ENCODE results near the gene NTM.

NTM gene

DNA sequence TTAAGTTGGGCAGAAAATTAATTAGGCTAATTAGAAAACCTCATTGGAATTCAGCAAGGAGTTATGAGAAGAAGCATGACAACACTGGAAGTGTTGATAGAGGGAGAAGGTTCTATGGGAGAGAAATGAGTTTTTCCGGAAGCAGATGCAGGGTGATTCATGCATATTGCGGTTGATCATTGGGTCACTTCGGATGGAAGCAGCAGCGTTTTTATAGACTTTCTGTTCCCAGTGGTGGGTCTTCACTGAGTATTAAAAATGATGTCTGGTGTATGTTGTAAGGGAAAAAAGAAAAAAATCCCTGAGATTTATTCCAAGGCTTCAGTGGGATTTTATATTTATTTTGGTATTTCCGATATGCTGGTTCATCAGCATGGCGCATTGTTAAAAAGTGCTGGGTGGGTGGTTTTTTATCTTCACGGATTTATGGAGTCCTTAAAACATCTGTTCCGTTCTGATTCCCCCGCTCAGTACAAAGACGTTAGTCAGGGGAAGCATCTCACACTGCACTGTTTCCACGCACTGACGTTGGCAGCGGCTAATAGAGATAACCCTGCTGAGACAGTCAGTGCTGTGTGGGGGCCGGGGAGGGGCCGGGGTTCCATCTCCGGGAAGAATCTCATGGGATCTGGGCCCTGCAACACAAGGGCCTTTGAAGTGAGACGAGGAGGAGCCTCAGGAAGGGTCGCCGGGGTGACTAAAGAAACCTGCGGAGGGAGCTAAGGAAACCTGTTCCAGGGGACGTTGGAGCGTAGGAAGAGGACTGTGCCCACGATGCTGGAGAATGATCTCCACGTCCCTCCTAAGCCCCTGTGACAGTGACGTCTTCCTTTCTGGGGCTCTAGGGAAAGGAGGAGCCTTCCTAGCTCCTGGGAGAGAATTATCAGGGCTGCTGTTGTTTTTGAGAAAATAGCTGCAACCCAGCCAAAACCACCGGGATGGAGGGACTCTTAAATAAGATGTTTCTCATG, 390.0 kb downstream of the NTM start:
- Histone ChIP-seq H3K79me1 (ENCODE audit: low read depth, low read length) (no peaks in the 10 kb centered on the region), H4K8ac (ENCODE audit: low read depth, low read length) (no peak overlapping the region), H3K36me3 (replicated peaks in 1 of 2; ENCODE audit: control insufficient read depth in 2 of 2, insufficient read depth in 2 of 2, low read length in 2 of 2) (no peaks in the 10 kb centered on the region), H3K4me1 (ENCODE audit: control insufficient read depth in 2 of 2, insufficient read depth in 1 of 2, low read depth in 1 of 2, low read length in 2 of 2) (peaks cover 0 to 4% of the 10 kb centered on the region in 2 donors), H2AFZ (ENCODE audit: low read length) (no peak overlapping the region), H3K14ac (ENCODE audit: low read length) (no peak overlapping the region), H2BK15ac (ENCODE audit: low read length) (no peak overlapping the region), H3K9me3 (replicated peaks in 1 of 2; ENCODE audit: control insufficient read depth in 2 of 2, insufficient read depth in 1 of 2, low read depth in 1 of 2, low read length in 2 of 2) (no peaks in the 10 kb centered on the region), H2BK12ac (ENCODE audit: low read length) (no peak overlapping the region), H3K27ac (replicated peaks; ENCODE audit: low read length) (no peak overlapping the region), H3K4ac (ENCODE audit: low read length) (no peak overlapping the region), H2BK5ac (ENCODE audit: low read length) (no peak overlapping the region), H3K23ac (ENCODE audit: low read depth, low read length, poor library complexity) (no peak overlapping the region), H2BK120ac (ENCODE audit: low read depth, low read length) (no peak overlapping the region), H3K18ac (ENCODE audit: low read length) (no peak overlapping the region), H4K91ac (ENCODE audit: low read depth, low read length, poor library complexity) (no peak overlapping the region), H3K27me3 (ENCODE audit: control insufficient read depth in 3 of 3, insufficient read depth in 3 of 3, low read depth in 1 of 3, low read length in 3 of 3) (no peaks in the 10 kb centered on the region), H3K9ac (ENCODE audit: low read depth, low read length, poor library complexity) (no peak overlapping the region), H3K4me2 (ENCODE audit: insufficient read depth, low read length, poor library complexity, severe bottlenecking) (no peak overlapping the region), H2AK5ac (ENCODE audit: low read depth, low read length) (no peak overlapping the region), H3K4me3 (ENCODE audit: low read length in 2 of 2) (no peak overlapping the region)
- WGBS, 2 donors (ENCODE audit: extremely low coverage in 2 of 2, insufficient read length in 2 of 2, insufficient replicate concordance in 1 of 2), result no CpG with 5 or more reads among the region's 26 CpGs
- DNase-seq (ENCODE audit: low spot score), result no peak

DNA sequence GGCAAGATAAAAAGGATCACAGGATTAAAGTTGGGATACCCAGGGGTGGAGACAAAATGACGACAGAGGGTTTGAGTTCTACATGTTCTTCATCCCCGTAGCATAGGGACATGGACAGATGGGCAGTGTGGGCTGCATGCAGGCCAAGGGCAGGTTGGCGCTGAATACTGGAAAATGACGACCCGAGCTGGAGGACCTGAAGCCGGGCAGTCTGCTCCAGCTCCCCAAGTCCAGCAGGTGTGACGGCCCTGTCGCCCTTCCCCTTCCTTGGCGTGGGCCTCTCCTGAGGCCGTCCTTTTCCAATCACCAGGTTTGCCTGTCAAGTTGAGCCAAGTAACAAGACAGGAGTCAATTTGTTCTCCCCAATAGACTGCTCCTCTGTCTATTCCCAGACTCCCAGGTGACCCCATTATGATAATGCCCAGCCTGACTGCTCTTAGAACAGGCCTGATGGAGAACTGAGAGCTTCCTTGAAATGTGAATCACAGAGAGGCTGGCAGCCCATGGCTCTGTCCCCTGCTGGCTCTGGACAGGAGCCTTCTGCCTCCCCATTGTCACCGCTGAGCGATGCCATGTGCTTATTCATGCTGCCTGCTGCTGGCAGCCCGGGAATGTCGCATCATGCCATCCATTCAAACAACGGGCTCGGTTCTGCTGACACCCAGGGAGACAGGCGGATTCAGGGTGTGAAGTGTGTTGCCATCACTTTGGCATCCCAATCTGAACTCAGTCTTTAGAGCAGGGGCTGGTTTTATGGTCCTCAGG, 392.1 kb downstream of the NTM start:
- WGBS, 2 donors (ENCODE audit: extremely low coverage in 2 of 2, insufficient read length in 2 of 2, insufficient replicate concordance in 1 of 2), result no CpG with 5 or more reads among the region's 17 CpGs
- Histone ChIP-seq H2AFZ (ENCODE audit: low read length) (no peak overlapping the region), H3K14ac (ENCODE audit: low read length) (no peak overlapping the region), H3K36me3 (replicated peaks in 1 of 2; ENCODE audit: control insufficient read depth in 2 of 2, insufficient read depth in 2 of 2, low read length in 2 of 2) (no peaks in the 10 kb centered on the region), H3K79me1 (ENCODE audit: low read depth, low read length) (no peaks in the 10 kb centered on the region), H3K9ac (ENCODE audit: low read depth, low read length, poor library complexity) (no peak overlapping the region), H4K8ac (ENCODE audit: low read depth, low read length) (no peak overlapping the region), H2AK5ac (ENCODE audit: low read depth, low read length) (no peak overlapping the region), H3K4me2 (ENCODE audit: insufficient read depth, low read length, poor library complexity, severe bottlenecking) (no peak overlapping the region), H3K4ac (ENCODE audit: low read length) (no peak overlapping the region), H2BK15ac (ENCODE audit: low read length) (no peak overlapping the region), H3K18ac (ENCODE audit: low read length) (peak overlapping the region; percentile 23), H3K23ac (ENCODE audit: low read depth, low read length, poor library complexity) (no peak overlapping the region), H3K27me3 (ENCODE audit: control insufficient read depth in 3 of 3, insufficient read depth in 3 of 3, low read depth in 1 of 3, low read length in 3 of 3) (no peaks in the 10 kb centered on the region), H3K4me3 (ENCODE audit: low read length in 2 of 2) (no peak overlapping the region), H3K9me3 (replicated peaks in 1 of 2; ENCODE audit: control insufficient read depth in 2 of 2, insufficient read depth in 1 of 2, low read depth in 1 of 2, low read length in 2 of 2) (no peaks in the 10 kb centered on the region), H4K91ac (ENCODE audit: low read depth, low read length, poor library complexity) (no peak overlapping the region), H2BK5ac (ENCODE audit: low read length) (no peak overlapping the region), H3K27ac (replicated peaks; ENCODE audit: low read length) (no peak overlapping the region), H2BK12ac (ENCODE audit: low read length) (no peak overlapping the region), H2BK120ac (ENCODE audit: low read depth, low read length) (no peak overlapping the region), H3K4me1 (ENCODE audit: control insufficient read depth in 2 of 2, insufficient read depth in 1 of 2, low read depth in 1 of 2, low read length in 2 of 2) (peaks cover 0 to 7% of the 10 kb centered on the region in 2 donors)
- DNase-seq (ENCODE audit: low spot score), result no peak

DNA sequence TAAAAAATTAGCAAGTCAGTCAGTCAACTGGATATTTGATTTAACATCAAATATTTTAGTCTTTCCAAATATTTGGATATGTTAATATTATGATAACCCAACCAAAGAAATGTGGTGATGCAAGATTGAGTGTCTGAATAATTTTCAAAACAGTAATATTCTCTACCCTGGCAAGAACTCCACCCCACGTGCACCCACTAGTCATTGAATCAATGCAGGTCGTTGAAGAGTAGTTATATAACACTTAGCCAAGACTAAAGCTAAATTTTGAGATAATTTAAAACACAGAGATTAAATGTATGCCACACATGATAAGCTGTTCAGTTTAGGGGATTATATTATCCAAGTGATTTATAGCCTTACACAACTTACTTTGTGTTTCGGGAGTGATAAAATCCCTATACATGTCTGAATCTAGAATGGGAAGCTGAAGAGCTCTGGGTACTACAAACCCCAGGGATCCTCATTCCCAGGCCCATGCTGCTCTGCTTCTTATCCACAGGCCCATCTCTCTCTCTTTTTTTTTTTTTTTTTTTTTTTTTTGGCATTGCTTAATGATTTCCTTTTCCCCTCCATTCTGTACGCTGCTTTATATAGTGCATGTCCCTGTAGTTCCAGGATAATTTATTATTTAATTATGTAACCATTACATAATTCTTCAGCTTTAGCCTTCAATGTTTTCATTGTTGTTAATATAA, 392.9 kb downstream of the NTM start:
- H3K36me3 ChIP-seq (replicated peaks in 1 of 2; ENCODE audit: control insufficient read depth in 2 of 2, insufficient read depth in 2 of 2, low read length in 2 of 2), result no peaks in the 10 kb centered on the region
- no peak overlapping the region for H2AK5ac ChIP-seq (ENCODE audit: low read depth, low read length)
- no peak overlapping the region for H2BK120ac ChIP-seq (ENCODE audit: low read depth, low read length)
- no peak overlapping the region for H3K14ac ChIP-seq (ENCODE audit: low read length)
- H3K4ac ChIP-seq (ENCODE audit: low read length), result no peak overlapping the region
- no peaks in the 10 kb centered on the region for H3K9me3 ChIP-seq (replicated peaks in 1 of 2; ENCODE audit: control insufficient read depth in 2 of 2, insufficient read depth in 1 of 2, low read depth in 1 of 2, low read length in 2 of 2)
- no peak overlapping the region for H3K9ac ChIP-seq (ENCODE audit: low read depth, low read length, poor library complexity)
- no peak overlapping the region for H4K91ac ChIP-seq (ENCODE audit: low read depth, low read length, poor library complexity)
- H3K27me3 ChIP-seq (ENCODE audit: control insufficient read depth in 3 of 3, insufficient read depth in 3 of 3, low read depth in 1 of 3, low read length in 3 of 3), result no peaks in the 10 kb centered on the region
- H3K4me3 ChIP-seq (ENCODE audit: low read length in 2 of 2), result no peak overlapping the region
- peaks cover 0 to 7% of the 10 kb centered on the region in 2 donors for H3K4me1 ChIP-seq (ENCODE audit: control insufficient read depth in 2 of 2, insufficient read depth in 1 of 2, low read depth in 1 of 2, low read length in 2 of 2)
- no peak overlapping the region for H2BK15ac ChIP-seq (ENCODE audit: low read length)
- H3K4me2 ChIP-seq (ENCODE audit: insufficient read depth, low read length, poor library complexity, severe bottlenecking), result no peak overlapping the region
- DNase-seq (ENCODE audit: low spot score), result no peak
- H2BK5ac ChIP-seq (ENCODE audit: low read length), result no peak overlapping the region
- H2AFZ ChIP-seq (ENCODE audit: low read length), result no peak overlapping the region
- H2BK12ac ChIP-seq (ENCODE audit: low read length), result no peak overlapping the region
- H4K8ac ChIP-seq (ENCODE audit: low read depth, low read length), result no peak overlapping the region
- H3K18ac ChIP-seq (ENCODE audit: low read length), result no peak overlapping the region
- H3K79me1 ChIP-seq (ENCODE audit: low read depth, low read length), result no peaks in the 10 kb centered on the region
- H3K27ac ChIP-seq (replicated peaks; ENCODE audit: low read length), result no peak overlapping the region
- no peak overlapping the region for H3K23ac ChIP-seq (ENCODE audit: low read depth, low read length, poor library complexity)
- WGBS, 2 donors (ENCODE audit: extremely low coverage in 2 of 2, insufficient read length in 2 of 2, insufficient replicate concordance in 1 of 2), result no CpG with 5 or more reads among the region's 4 CpGs

Measured in neuronal stem cell (in vitro differentiated cells).